HEK293 (cell line): ENCODE data around the gene GPR137C.

Source experiments
- CTCF ChIA-PET: fragments of 350-600 bp; formaldehyde crosslinking; extraction: SDS; loops from one replicate; lab custom pipeline; 2021; ENCODE audit warnings: antibody characterized with exemption; lab: Yijun Ruan, JAX
- POLR2A ChIA-PET: fragments of 300-600 bp; formaldehyde crosslinking; extraction: SDS; loops from one replicate; lab custom pipeline; 2020; ENCODE audit warnings: antibody characterized with exemption, inconsistent platforms; lab: Yijun Ruan, JAX
- H3K27ac ChIP-seq: fragments of 200-500 bp; sonication (Bioruptor generic); 2 replicates; pipeline ENCODE4 v1.5.1; 2014; ENCODE audit warnings: low read depth, low read length, control low read depth, inconsistent platforms; ENCODE audit errors: extremely low read depth
- H3K36me3 ChIP-seq, 2 experiments: fragments of 200-500 bp in 1 of 2; sonication (Bioruptor generic) in 1 of 2; 1 replicate in 1 of 2; 2 replicates in 1 of 2; pipeline ENCODE4 v1.5.1; 2014 to 2017; ENCODE audit warnings: inconsistent platforms in 2 of 2, low read length in 2 of 2; ENCODE audit not compliant: control insufficient read depth in 2 of 2, insufficient read depth in 1 of 2
- H3K4me1 ChIP-seq: fragments of 200-500 bp; sonication (Bioruptor generic); 2 replicates; pipeline ENCODE4 v1.5.1; 2014; ENCODE audit warnings: mild to moderate bottlenecking, low read length, inconsistent platforms; ENCODE audit not compliant: control insufficient read depth, insufficient read depth
- H3K4me3 ChIP-seq: 2 replicates; pipeline ENCODE4 v1.5.1; 2011; ENCODE audit warnings: low read depth, mild to moderate bottlenecking, control low read depth, low read length, moderate library complexity
- H3K9me3 ChIP-seq: fragments of 200-500 bp; sonication (Bioruptor generic); 2 replicates; pipeline ENCODE4 v1.5.1; 2014; ENCODE audit warnings: low read depth, low read length, inconsistent platforms; ENCODE audit not compliant: control insufficient read depth, insufficient read depth
- BCL6B ChIP-seq: fragments of 450-650 bp; formaldehyde crosslinking; IDR thresholded peaks from 2 replicates; pipeline ENCODE4 v1.5.1; 2017; ENCODE audit warnings: missing biosample characterization, missing genetic modification characterization
- KLF17 ChIP-seq: fragments of 450-650 bp; formaldehyde crosslinking; IDR thresholded peaks from 2 replicates; pipeline ENCODE4 v1.5.1; 2016; ENCODE audit warnings: missing biosample characterization, missing genetic modification characterization
- OSR2 ChIP-seq: fragments of 450-650 bp; formaldehyde crosslinking; IDR thresholded peaks from 2 replicates; pipeline ENCODE4 v1.5.1; 2016; ENCODE audit warnings: missing biosample characterization, missing genetic modification characterization
- PRDM4 ChIP-seq: fragments of 450-650 bp; formaldehyde crosslinking; IDR thresholded peaks from 2 replicates; pipeline ENCODE4 v1.5.1; 2017; ENCODE audit warnings: missing biosample characterization, missing genetic modification characterization
- TSHZ1 ChIP-seq: fragments of 450-650 bp; formaldehyde crosslinking; IDR thresholded peaks from 2 replicates; pipeline ENCODE4 v1.5.1; 2016; ENCODE audit warnings: missing biosample characterization, missing genetic modification characterization, borderline replicate concordance
- ZNF121 ChIP-seq: fragments of 450-650 bp; formaldehyde crosslinking; IDR thresholded peaks from 2 replicates; pipeline ENCODE4 v1.5.1; 2016; ENCODE audit warnings: missing biosample characterization, missing genetic modification characterization
- ZNF169 ChIP-seq: fragments of 450-650 bp; formaldehyde crosslinking; IDR thresholded peaks from 2 replicates; pipeline ENCODE4 v1.5.1; 2016; ENCODE audit warnings: missing biosample characterization, missing genetic modification characterization
- ZNF175 ChIP-seq: fragments of 450-650 bp; formaldehyde crosslinking; IDR thresholded peaks from 2 replicates; pipeline ENCODE4 v1.5.1; 2016; ENCODE audit warnings: missing biosample characterization, missing genetic modification characterization
- ZNF202 ChIP-seq: fragments of 450-650 bp; formaldehyde crosslinking; IDR thresholded peaks from 2 replicates; pipeline ENCODE4 v1.5.1; 2016; ENCODE audit warnings: missing biosample characterization, missing genetic modification characterization, borderline replicate concordance
- ZNF24 ChIP-seq: fragments of 450-650 bp; formaldehyde crosslinking; IDR thresholded peaks from 2 replicates; pipeline ENCODE4 v1.5.1; 2016; ENCODE audit warnings: missing biosample characterization, missing genetic modification characterization
- ZNF248 ChIP-seq: fragments of 450-650 bp; formaldehyde crosslinking; IDR thresholded peaks from 2 replicates; pipeline ENCODE4 v1.5.1; 2017; ENCODE audit warnings: missing biosample characterization, missing genetic modification characterization
- ZNF416 ChIP-seq: fragments of 450-650 bp; formaldehyde crosslinking; IDR thresholded peaks from 2 replicates; pipeline ENCODE4 v1.5.1; 2016; ENCODE audit warnings: missing biosample characterization, missing genetic modification characterization
- ZNF610 ChIP-seq: fragments of 450-650 bp; formaldehyde crosslinking; IDR thresholded peaks from 2 replicates; pipeline ENCODE4 v1.5.1; 2016; ENCODE audit warnings: missing biosample characterization, missing genetic modification characterization, borderline replicate concordance
- ZNF629 ChIP-seq: fragments of 450-650 bp; formaldehyde crosslinking; IDR thresholded peaks from 2 replicates; pipeline ENCODE4 v1.5.1; 2017; ENCODE audit warnings: missing biosample characterization, missing genetic modification characterization
- ZNF645 ChIP-seq: fragments of 450-650 bp; formaldehyde crosslinking; IDR thresholded peaks from 2 replicates; pipeline ENCODE4; 2016; ENCODE audit warnings: missing biosample characterization, missing genetic modification characterization
- ZNF843 ChIP-seq: fragments of 450-650 bp; formaldehyde crosslinking; IDR thresholded peaks from 2 replicates; pipeline ENCODE4 v1.5.1; 2016; ENCODE audit warnings: missing biosample characterization, missing genetic modification characterization

Gene GPR137C

GRCh38 chr14:52531481-52531880 is 21.2 kb upstream of the GPR137C start:
- H3K9me3 ChIP-seq = no peaks in the 10 kb centered on the region
- no peak overlapping the region for H3K4me3 ChIP-seq
- H3K27ac ChIP-seq = no peak overlapping the region
- ChIA-PET POLR2A (no interaction called here), CTCF (no interaction called here)
- H3K4me1 ChIP-seq = no peaks in the 10 kb centered on the region
- no peak for TF ChIP-seq ZNF843
- TF ChIP-seq OSR2 (tag by site-specific recombination) = no peak
- TF ChIP-seq ZNF610 (tag by site-specific recombination) = no peak
- no peak for TF ChIP-seq KLF17 (tag by site-specific recombination)
- no peak for TF ChIP-seq ZNF645 (tag by site-specific recombination)
- TF ChIP-seq TSHZ1 (tag by site-specific recombination) = no peak
- no peak for TF ChIP-seq ZNF121 (tag by site-specific recombination)
- TF ChIP-seq ZNF24 (tag by site-specific recombination) = no peak
- TF ChIP-seq ZNF629 (tag by site-specific recombination) = no peak
- TF ChIP-seq ZNF175 (tag by site-specific recombination) = no peak
- no peak for TF ChIP-seq ZNF202 (tag by site-specific recombination)
- TF ChIP-seq ZNF416 = no peak
- no peak for TF ChIP-seq ZNF248 (tag by site-specific recombination)
- H3K36me3 ChIP-seq = peaks cover 18 to 59% of the 10 kb centered on the region in 2 experiments

- ChIA-PET POLR2A (interaction anchor here (1.4 kb wide), 1 partner anchor 18 kb away, joined by 4 read pairs; no protein-coding TSS in a partner anchor), CTCF (interaction anchor here (0.6 to 1.1 kb wide), 3 partner anchors 11 to 171 kb away, joined by 3 to 5 read pairs (median 3); partner anchors contain the start of gene PSMC6)
- H3K4me1 ChIP-seq = no peaks in the 10 kb centered on the region
- TF ChIP-seq BCL6B (no peak), ZNF169 (tag by site-specific recombination) (no peak), PRDM4 (tag by site-specific recombination) (no peak)
- H3K36me3 ChIP-seq = peaks cover 42 to 80% of the 10 kb centered on the region in 2 experiments
- H3K9me3 ChIP-seq = no peaks in the 10 kb centered on the region
- no peak overlapping the region for H3K4me3 ChIP-seq
- H3K27ac ChIP-seq = no peak overlapping the region
Measured at GRCh38 chr14:52536269-52536668, 16.4 kb upstream of the GPR137C start.
